SU-DHL-6 (cell line): ENCODE data around the gene CCL1.

ENCODE experiments used
- CTCF ChIP-seq: fragments of 200-600 bp; sonication (generic); IDR thresholded peaks from one replicate; pipeline ENCODE4 v1.5.1; 2017; ENCODE audit warnings: antibody characterized with exemption, mild to moderate bottlenecking, low read length, moderate library complexity; ENCODE audit not compliant: insufficient read depth, poor library complexity, severe bottlenecking
- EZH2phosphoT487 ChIP-seq: fragments of 200-600 bp; sonication (generic), shearing (Covaris generic); conservative IDR thresholded peaks from 2 replicates; pipeline ENCODE4 v1.6.1; 2018; ENCODE audit warnings: mild to moderate bottlenecking, antibody characterized with exemption, low read length, moderate library complexity, mixed read lengths

GRCh38 chr17:34411646-34412421 is 48.8 kb upstream of the CCL1 start:
- TF ChIP-seq CTCF (no peak), EZH2phosphoT487 (no peak)
